HG02973 (cell line): ENCODE results near the gene XRCC4.
A peak's percentile ranks its signal among the peaks of the same experiment; 100 is the strongest.

Experiments
- ATAC-seq: cut with Tn5 transposase; IDR thresholded peaks from one replicate; pipeline ENCODE4 v1.9.1; 2021; ENCODE audit warnings: moderate library complexity; ENCODE audit not compliant: unreplicated experiment

XRCC4 gene

DNA sequence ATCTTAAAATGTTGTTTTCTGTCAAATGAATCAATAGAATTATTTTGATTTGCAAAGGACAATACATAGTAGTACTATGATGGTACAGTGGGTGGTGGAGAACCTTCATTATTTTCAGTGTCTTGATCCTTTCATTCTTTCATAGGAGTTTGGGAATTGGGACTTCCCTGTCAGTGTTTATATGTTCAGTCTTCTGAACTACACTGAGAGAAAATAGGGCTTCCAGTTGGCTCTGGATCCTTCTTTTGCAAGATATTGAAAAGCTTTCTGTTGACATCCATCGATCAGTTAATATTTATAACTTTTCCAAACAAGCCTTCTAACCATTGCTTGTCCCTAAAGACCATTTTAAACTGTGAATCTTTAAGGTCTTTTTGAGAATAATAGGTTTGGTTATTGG lies 94.7 kb downstream of the XRCC4 start:
- no peak for ATAC-seq

DNA sequence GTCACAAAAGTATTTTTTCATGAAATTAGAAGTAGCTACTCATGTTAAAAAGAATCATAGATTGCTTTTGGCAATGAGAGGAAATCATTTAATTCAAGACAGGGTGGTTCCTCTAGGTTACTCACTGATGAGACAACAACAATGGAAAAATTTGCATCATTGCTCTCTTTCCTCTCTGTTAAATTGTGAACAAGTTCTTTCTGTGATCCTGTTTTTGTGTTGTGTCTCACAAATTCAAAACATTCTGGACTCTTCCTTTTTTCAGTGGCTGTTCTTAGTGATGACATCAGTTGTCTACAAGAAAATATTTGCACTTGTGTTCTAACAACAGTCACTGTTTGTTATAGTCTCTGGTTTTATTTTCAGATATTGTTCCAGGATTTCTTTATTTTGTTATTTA lies 95.3 kb downstream of the XRCC4 start:
- ATAC-seq, result no peak

DNA sequence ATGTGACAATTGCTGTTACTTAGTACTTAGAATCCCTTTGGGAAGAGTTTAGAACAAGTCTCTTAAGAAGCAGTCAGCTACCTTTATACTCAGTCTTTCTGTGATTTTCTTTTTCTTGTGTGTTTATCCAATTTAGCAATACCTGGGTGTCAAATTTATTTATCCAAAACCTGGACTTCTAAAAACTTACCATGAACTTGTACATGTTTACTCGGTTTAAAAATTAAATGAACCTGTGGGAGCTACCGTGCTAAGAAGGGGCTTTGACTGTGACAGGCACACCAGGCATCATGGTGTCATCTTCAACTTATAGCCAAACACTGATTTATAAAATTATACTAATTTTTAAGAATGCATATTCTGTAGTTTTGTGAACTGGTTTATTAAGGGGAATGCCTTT lies 96.5 kb downstream of the XRCC4 start:
- no peak for ATAC-seq

DNA sequence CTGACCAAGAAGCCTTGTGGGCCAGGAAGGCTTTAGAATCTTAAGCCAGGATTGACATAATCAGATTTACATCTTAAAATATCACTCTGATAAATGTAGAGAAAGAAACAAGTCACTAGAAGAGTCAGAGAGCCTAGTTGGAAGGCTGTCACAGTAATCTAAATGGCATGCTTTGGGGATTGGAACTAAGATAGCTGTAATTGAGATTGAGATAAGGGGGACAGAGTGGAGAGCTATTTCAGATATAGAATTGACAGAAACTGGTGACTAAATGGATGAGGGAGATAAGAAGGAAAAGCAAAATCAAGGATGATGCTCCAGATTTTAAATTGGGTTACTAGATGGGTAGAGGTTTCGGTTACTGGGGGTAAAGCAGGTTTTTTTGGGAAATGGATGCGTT lies 100.5 kb downstream of the XRCC4 start:
- ATAC-seq, result no peak

DNA sequence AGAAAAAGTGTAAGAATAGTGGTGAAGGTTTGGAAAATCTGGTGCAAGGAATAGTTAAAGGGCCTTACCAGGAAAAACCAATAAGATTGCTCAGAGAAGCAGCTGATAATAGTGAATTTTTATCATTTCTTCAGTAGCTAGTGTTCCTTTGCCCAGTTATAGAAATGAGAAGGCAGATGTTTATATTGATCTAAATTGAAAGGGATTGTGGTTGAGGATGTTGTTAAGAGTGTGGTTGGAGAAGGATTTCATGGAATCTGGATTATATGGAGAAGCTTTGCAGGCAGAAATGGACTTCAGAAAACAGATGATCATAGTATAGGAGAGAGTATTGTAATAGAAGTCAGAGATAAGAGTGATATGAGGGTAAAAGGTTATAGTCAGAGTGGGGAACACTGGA lies 102.6 kb downstream of the XRCC4 start:
- no peak for ATAC-seq

DNA sequence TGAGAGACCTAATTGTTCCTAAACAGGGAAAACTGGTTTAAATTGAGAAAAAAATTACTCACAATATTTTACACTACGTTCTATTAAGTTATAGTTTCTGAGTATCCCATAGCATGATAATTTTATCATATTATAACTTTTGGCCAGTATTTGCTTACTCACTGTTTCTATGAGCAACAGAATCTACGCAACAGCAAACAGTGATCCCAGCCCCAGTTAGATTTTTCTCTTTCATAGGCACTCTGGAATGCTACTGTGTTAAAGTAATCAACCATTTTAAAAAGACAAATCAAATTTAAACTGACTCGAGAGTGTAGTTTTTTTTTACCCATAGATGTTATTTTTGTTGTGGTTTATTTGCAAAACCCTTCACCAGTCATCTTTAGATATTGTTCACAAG lies 107.2 kb downstream of the XRCC4 start:
- ATAC-seq, result no peak

DNA sequence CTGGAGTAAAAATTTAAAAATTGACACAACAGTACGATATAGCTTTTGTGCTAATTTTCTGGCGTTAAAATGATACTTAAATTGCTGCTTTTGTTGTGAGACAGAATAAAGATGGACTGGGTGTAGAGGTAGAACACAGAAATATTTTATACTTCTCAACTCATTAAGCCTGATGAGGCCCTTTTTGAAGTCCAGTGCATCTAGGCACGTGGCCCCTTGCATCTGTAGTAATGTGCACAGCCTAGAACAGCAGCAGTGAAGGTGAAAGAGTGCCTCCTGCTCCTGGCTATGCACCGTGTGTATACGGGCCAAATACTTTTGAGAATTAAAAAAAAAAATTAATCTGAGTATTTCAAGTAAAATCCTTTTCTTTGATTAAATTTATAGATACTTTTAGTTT lies 115.6 kb downstream of the XRCC4 start:
- no peak for ATAC-seq

DNA sequence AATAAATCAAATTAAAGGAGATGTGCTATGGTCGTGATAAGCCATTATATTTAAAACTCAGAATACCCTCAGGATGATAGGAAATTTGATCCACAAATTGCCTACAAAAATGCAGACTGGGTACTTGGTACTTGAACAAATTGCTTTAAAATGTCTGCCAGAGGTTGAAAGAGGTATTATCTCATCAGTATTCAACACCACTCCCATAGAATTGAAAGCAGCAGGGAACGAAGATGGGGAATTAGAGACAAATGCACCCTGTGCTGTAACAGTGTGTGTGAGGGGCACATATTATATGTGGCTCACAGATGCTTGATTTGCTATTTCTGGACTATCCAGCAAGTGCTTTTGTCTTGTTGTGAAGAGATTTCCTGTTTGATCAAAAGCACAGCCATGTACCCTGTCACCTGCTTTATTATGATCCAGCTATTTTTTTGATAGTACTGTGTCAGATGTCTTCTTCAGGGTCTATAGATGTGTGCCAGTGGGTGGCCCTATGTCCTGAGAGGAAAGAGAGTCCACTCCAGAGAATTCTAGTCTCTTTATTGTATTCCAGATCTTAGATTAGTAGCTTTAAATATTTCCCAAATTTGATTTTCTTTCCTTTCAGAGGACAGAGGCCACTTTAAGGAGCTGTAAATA lies 120.1 kb downstream of the XRCC4 start:
- ATAC-seq, result no peak

DNA sequence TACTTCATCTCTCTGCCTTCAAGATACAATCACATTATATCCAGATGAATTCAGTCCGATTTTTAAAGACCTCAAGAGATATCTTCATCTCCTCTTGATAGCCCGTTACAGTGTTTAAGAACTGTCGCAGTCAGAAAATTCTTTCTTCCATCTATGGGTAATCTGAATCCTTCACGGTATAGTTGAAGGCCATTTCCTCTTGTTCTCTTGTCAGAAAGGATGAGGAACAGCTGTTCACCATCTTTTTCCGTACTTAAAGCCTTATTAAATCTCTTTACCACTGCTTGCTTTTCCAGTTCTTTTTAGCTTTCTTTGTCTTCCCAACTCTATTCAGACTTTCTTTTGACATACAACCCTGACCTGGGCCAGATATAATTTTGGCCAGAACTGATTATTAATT lies 121.8 kb downstream of the XRCC4 start:
- no peak for ATAC-seq

DNA sequence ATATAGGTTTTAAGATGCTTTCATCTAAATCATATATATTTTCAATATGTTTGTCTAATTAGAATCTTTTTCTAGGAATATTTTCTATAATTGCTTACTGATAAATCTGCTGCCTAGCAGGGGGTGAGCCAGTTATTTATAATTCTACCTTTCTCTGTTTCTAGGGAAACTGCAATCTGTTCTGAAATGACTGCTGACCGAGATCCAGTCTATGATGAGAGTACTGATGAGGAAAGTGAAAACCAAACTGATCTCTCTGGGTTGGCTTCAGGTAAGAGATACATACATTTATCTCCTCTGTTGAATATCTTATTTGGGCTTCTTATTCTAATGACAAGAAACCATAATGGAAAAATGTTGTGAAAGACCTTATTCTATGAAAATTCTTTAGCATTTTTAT lies 127.3 kb downstream of the XRCC4 start:
- peak; percentile 91 for ATAC-seq

DNA sequence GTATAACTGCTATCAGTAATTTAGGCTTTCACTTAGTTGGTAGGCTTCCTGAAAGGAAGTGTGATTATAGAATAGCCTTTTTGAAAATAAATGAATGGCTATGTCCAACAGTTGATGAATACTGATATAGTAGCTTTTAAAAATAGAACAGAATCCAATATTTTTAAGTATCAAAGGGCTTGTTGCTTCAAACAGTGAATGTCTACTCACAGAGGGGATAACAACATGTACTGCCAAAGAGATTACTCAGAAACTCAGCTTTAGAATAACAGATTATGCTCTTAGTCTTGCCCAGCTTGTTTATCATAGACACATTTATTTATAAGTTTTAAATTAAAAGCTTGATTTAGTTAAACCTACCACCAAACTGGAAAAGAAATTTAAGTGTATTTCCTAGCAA lies 132.6 kb downstream of the XRCC4 start:
- no peak for ATAC-seq

DNA sequence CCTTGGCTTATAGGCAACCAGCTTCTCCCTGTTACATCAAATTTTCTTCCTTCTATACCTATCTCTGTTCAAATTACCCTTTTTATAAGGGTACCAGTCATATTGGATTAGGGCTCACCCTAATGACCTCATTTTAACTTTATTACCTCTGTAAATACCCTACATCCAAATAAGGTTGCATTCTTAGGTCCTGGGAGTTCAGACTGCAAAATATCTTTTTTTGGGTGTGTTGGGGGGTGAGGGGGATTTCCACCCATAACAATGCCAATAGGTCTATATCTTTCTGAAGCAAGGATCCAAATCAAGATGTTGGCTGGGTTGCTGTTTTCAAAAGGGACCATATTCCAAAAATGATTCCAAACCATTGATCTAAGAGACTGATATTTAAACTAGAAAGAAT lies 141.7 kb downstream of the XRCC4 start:
- no peak for ATAC-seq

DNA sequence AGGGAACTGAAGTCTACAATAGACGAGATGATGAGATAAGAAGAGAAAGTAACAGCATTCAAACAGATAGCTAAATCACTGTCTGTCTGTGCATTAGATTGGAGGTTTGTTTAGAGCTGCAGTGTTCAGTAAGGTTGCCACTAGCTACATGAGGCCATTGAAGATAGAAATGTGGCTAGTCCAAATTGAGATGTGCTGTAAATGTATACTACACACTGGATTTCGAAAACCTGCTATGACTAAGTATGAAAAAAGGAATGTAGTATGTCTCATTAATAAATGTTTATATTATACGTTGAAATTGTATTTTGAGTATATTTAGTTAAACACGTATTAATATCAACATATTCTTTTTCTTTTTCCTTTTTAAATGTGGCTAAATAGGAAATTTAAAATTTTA lies 142.1 kb downstream of the XRCC4 start:
- no peak for ATAC-seq

DNA sequence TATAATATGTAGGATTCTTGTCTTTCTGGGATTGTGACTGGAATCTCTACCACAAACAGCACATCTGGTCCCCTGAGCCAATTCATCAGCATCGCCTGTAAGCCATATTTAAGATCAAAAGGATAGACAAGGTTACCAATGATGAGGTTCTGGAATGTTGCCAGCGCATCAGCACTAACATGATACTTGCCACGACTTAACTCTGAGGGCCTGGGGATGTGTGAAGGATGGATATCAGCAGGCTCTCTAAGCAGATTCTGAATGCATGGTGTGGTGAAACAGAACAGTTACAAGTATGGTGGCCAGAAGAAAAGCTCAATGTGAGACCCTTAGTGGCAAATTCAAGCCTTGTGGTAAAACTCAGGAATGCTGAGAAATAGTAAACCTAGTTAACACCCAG lies 143.0 kb downstream of the XRCC4 start:
- ATAC-seq, result no peak

DNA sequence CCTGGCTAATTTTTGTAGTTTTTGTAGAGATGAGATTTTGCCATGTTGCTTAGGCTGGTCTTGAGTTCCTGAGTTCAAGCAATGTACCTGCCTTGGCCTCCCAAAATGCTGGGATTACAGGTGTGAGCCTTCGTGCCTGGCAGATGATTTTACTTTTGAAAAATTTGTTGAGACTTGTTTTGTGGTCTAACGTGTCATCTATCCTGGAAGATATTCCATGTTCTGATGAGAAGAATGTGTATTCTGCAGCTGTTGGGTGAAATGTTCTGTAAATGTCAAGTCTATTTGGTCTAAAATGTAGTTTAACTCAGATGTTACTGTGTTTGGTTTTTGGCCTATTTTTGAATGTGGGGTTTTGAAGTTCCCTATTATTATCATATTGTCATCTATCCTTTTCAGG lies 145.6 kb downstream of the XRCC4 start:
- ATAC-seq, result no peak

DNA sequence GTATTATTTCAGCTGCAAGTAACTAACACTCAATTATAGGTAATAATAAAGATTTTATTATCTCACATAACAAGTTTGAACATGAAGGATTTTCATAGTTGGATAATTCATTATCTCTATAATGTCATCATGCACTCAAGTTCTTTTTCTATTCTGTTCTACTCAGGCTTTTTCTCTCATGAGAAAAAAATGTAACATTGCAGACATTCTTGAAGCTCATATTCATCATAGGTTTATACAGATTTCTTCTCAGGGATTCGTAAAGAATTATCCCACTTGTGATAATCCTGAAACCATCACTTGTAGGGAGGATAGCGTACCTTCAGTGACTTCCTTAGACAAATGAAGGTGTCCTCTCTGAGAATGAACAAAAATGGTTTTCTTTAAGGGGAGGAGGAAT lies 150.3 kb downstream of the XRCC4 start:
- ATAC-seq, result no peak

DNA sequence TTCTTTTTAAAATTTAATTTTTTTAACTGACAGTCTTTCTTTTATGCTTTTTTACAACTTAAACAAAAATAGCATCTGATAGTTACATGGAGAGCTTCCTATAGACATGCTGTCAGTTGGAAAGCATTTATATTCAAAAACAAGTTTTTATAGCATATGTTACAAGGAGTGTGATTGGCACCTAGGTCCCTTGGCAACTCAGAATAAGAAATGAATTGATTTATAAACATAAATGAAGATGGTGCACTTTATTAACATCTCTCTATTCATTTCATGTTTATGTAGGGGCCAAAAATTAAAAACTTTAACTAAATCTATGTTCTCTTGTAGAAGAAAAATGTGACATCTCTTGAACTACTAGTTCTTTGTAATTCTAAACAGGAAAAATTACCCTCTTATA lies 153.2 kb downstream of the XRCC4 start:
- no peak for ATAC-seq

DNA sequence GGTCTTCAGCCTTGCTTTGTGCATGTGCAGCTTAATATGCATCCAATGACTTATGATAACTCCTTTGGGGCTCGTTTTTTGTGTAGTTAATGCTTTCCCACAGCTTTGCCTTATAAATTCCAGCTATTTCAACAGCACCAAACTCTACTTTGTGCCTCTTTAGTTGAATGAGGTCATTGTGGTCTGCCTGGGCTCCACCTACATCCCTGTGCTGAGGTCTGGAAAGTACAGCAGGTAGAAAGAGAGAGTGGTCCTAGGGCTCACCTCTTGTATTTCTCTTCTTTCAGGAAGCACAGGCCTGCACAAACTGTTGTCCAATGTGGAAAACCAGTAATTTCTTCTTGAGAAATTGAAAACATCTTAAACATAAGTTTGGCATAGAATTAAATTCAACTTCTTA lies 167.2 kb downstream of the XRCC4 start:
- no peak for ATAC-seq

DNA sequence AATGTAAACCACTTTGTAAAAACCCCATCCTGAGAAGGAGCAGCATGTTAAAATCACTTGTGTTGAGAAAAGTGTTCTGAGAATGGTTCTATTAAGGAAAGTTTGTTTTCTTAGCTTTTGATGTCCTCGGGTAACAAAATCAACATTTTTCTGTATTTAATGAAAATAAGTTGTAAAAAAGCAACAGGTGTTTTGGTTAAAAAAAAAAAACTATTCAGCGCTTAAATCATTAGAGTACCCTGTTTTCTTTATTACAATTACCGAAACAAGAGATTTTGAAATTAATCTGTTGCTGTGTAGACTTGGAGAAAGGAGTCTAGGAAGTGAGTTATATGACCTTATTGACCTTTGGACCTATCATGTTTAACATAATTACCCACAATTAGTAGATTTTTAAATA lies 167.7 kb downstream of the XRCC4 start:
- no peak for ATAC-seq

DNA sequence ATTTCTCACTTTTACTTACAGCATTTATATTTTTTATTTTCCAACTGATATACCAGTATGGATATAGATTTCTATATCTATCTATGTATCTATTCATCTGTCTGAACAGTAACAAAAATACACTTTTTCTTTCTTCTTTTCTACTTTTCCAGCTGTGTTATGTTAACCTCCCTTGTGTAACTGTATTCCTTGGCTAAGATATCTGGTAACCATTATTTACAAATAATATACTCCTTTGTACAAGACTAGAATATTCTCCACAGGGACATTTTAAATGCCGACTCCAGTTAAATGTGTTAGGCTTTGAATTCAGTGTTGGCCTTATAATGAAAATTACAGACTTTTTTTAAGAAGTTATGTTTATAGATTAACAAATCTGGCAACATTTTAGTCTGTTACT lies 168.7 kb downstream of the XRCC4 start:
- no peak for ATAC-seq

DNA sequence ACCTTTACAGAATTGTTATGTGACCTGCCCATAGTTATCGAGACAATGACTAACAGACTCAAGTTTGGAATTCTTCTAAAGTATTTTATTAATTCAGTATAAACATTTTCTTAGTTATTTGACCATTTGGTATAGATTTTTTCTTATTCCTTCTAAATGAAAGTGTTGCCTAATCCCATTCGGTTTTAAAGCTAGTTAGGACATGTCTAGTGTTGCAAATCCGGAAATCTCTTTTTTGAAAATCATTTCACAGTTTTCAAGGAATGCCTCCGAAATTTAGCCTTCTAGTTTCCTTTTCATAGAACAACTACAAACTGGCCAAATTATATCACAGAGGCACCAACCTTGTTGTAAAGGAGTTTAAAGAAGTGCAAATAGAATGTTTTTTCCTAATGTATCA lies 171.8 kb downstream of the XRCC4 start:
- no peak for ATAC-seq

DNA sequence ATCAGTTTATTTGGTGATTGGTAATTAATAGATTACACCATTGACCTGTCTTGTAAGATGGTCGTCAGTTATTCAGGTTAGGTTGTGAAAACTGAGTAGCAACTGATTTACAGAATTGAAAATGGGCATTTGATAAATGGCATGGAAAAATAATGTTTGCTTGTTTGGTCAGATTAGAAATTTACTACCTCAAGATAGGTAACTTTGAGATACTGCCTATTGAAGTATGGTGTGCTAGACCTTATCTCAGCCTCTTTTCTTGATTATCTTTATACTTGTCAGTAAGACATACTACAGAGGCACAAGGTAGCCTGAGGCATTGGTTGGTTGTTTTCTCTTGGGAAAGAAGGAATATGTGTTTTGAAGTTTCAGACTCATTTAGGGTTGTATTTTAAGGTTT lies 174.5 kb downstream of the XRCC4 start:
- ATAC-seq, result no peak

DNA sequence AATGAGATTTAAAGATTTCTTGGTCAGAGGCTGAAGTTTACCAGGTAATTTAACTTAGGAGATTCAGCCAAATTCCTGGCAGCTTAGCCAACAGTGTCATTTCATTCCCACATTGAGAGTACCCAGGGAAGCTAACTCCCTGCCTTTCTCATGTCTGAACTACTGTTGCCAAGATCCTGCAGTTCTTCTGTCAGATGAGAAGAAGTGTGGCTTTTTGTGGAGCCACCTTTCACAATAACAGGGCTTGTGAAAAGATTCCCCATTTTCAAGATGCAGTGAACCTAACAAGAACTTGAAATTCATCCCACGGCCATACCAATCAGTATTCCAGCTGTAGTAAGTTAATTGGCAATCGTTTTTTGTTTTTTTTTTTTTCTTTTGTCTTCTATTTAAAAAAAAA lies 176.4 kb downstream of the XRCC4 start:
- ATAC-seq, result no peak

DNA sequence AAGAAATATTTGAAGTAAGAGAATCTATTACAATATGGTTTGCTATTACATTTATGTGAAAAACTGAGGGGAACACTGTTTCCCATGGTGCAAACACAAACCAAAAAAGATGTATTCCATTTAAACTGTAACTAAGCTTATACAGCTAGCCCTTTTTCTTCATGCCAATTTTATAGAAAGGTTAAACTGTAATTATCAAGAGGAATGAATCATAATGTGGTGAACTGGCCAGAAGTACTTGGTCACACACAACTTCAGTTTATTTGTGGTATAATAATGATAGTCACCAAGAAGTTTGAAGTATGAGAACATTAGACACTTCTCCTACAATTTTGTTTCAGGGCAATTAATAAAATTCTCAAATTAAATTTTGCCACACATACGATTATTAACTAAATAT lies 177.9 kb downstream of the XRCC4 start:
- ATAC-seq, result no peak
